GM12891 (cell line): Measurements from ENCODE around the gene TRAF1.

Experiments
- POLR2A ChIP-seq: IDR thresholded peaks from 2 replicates; pipeline ENCODE4 v1.6.1; 2011; ENCODE audit warnings: low read depth, low read length, control low read depth
- POLR2AphosphoS5 ChIP-seq: IDR thresholded peaks from 2 replicates; pipeline ENCODE4 v1.6.1; 2011; ENCODE audit warnings: low read depth, low read length, control low read depth
- POU2F2 ChIP-seq: IDR thresholded peaks from 2 replicates; pipeline ENCODE4 v1.6.1; 2011; ENCODE audit warnings: low read depth, mild to moderate bottlenecking, control low read depth, low read length, moderate library complexity
- TAF1 ChIP-seq: IDR thresholded peaks from 2 replicates; pipeline ENCODE4 v1.6.1; 2011; ENCODE audit warnings: low read depth, low read length, control low read depth

- TF ChIP-seq POLR2A (no peak), POLR2AphosphoS5 (no peak), TAF1 (no peak), POU2F2 (no peak)
These were observed 64.7 kb downstream of the TRAF1 start for GRCh38 chr9:120861935-120862334.
